ENCODE measurements around the gene GIMAP7. TPM values are rescaled to one million over a fixed set of nuclear protein-coding genes. Genes with fewer than 3 reads are reported as not detected.

Gene GIMAP7
- total and polyA plus RNA-seq, 2 donors (not counting 1 experiment from before 2014, with no cell fraction given): 0.16 to 0.30 TPM

DNA sequence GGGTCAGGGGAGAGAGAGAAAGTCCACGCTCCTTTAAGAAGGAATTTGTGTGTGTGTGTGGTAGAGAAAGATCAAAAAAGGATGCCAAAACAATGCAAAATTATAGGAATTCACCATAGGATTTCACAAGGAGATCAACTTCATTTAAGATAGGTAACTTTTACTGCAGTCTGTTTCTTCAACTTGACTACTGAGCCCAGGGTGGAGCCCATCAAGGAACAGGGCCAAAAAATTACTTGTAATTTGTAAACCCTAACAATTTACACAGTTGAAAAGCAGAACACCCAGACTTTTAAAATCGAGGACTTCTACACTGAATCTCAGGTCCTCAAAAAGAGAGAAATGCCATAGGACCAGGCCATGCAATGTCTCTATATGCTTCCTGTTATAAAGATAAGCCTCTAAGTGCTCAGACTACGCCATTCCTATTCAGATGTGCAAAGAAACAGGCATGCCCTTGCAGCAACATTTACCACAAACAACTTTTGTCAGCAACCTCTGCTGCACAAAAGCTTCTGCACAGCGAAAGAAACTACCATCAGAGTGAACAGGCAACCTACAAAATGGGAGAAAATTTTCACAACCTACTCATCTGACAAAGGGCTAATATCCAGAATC lies 42.0 kb downstream of the GIMAP7 start:
- H3K4me1 Mint-ChIP-seq: no peaks in the 10 kb centered on the region
- no peak overlapping the region for H3K27ac ChIP-seq (ENCODE audit: low read length in 2 of 2)
- no peak overlapping the region for H3K9ac ChIP-seq (ENCODE audit: low read length)
- TF ChIP-seq, protein P1, sequence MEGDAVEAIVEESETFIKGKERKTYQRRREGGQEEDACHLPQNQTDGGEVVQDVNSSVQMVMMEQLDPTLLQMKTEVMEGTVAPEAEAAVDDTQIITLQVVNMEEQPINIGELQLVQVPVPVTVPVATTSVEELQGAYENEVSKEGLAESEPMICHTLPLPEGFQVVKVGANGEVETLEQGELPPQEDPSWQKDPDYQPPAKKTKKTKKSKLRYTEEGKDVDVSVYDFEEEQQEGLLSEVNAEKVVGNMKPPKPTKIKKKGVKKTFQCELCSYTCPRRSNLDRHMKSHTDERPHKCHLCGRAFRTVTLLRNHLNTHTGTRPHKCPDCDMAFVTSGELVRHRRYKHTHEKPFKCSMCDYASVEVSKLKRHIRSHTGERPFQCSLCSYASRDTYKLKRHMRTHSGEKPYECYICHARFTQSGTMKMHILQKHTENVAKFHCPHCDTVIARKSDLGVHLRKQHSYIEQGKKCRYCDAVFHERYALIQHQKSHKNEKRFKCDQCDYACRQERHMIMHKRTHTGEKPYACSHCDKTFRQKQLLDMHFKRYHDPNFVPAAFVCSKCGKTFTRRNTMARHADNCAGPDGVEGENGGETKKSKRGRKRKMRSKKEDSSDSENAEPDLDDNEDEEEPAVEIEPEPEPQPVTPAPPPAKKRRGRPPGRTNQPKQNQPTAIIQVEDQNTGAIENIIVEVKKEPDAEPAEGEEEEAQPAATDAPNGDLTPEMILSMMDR (IDR thresholded peaks at IDR 0.05): no peak
- TF ChIP-seq EZH2 (IDR thresholded peaks at IDR 0.05; ENCODE audit: borderline replicate concordance, insufficient read depth, low read depth, low read length, poor library complexity, severe bottlenecking): no peak
- no peak overlapping the region for H3K4me3 Mint-ChIP-seq
- no peaks in the 10 kb centered on the region for H3K4me1 ChIP-seq (ENCODE audit: control insufficient read depth in 2 of 2, insufficient read depth in 2 of 2, low read length in 2 of 2)
- ChIA-PET POLR2A (no interaction called here), CTCF (no interaction called here)
- H3K36me3 ChIP-seq (replicated peaks in 1 of 2; ENCODE audit: control extremely low read depth in 1 of 2, control insufficient read depth in 1 of 2, extremely low read depth in 1 of 2, insufficient read depth in 2 of 2, low read length in 1 of 2): no peaks in the 10 kb centered on the region
- peaks cover 2 to 14% (median 14%) of the 10 kb centered on the region in 3 donors for H3K9me3 ChIP-seq (ENCODE audit: control extremely low read depth in 1 of 3, control insufficient read depth in 2 of 3, insufficient read depth in 1 of 3, low read length in 2 of 3)
- peaks cover 20% of the 10 kb centered on the region for H3K9me3 Mint-ChIP-seq (ENCODE audit: insufficient read depth)
- H3K27me3 Mint-ChIP-seq: peaks cover 10% of the 10 kb centered on the region
- WGBS (ENCODE audit: insufficient coverage): 21% methylated on average over 2 of the region's 4 CpGs
- DNase-seq (no peak), ATAC-seq (ENCODE audit: low read depth) (no peak)
- no peak overlapping the region for H3K27ac Mint-ChIP-seq
- no peak overlapping the region for H2AFZ ChIP-seq (ENCODE audit: insufficient read depth, low read depth, low read length, poor library complexity, severe bottlenecking)
- intact Hi-C loops (cut with micrococcal nuclease): no loop called here
- no peak overlapping the region for H3K4me3 ChIP-seq (ENCODE audit: control extremely low read depth in 1 of 5, extremely low read depth in 1 of 5, insufficient read depth in 1 of 5, low read depth in 2 of 5, low read length in 4 of 5)
- no peaks in the 10 kb centered on the region for H3K79me2 ChIP-seq (ENCODE audit: control insufficient read depth, insufficient read depth, low read length)
- H3K27me3 ChIP-seq (replicated peaks in 1 of 4; ENCODE audit: control extremely low read depth in 1 of 4, control insufficient read depth in 3 of 4, insufficient read depth in 4 of 4, low read length in 3 of 4): no peaks in the 10 kb centered on the region
- no peak overlapping the region for H3K4me2 ChIP-seq (replicated peaks; ENCODE audit: low read depth, low read length, poor library complexity, severe bottlenecking)
- no peaks in the 10 kb centered on the region for H4K20me1 ChIP-seq (ENCODE audit: control insufficient read depth, insufficient read depth, low read length, poor library complexity, severe bottlenecking)

DNA sequence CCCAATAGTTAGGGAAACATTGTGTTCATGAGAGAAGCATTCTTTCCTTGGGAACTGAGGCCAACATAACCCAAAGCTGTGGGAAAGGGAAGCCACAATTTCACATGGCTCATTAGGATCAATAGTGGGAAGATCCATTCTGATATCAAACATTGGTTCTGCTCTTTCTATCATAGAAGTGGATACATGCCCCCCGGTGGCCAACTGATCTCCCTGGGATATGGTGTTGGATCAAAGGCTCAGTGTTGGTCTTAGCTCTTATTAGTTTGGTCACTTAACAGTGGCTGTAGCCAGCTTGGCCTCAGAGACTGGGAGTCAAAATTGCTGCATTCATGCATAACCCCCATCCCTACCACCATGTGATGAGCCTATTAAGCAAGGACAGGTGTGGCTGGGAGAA lies 45.8 kb downstream of the GIMAP7 start:
- peaks cover 3 to 14% (median 13%) of the 10 kb centered on the region in 3 donors for H3K9me3 ChIP-seq (ENCODE audit: control extremely low read depth in 1 of 3, control insufficient read depth in 2 of 3, insufficient read depth in 1 of 3, low read length in 2 of 3)
- H3K27ac ChIP-seq (ENCODE audit: low read length in 2 of 2): no peak overlapping the region
- H3K4me2 ChIP-seq (replicated peaks; ENCODE audit: low read depth, low read length, poor library complexity, severe bottlenecking): no peak overlapping the region
- Mint-ChIP-seq H3K4me3 (no peak overlapping the region), H3K27ac (no peak overlapping the region), H3K27me3 (peaks cover 11% of the 10 kb centered on the region), H3K9me3 (ENCODE audit: insufficient read depth) (peaks cover 24% of the 10 kb centered on the region), H3K4me1 (no peaks in the 10 kb centered on the region)
- no peaks in the 10 kb centered on the region for H3K79me2 ChIP-seq (ENCODE audit: control insufficient read depth, insufficient read depth, low read length)
- POLR2A ChIA-PET: no interaction called here
- TF ChIP-seq, protein P1 (IDR thresholded peaks at IDR 0.05): no peak
- no peak for TF ChIP-seq EZH2 (IDR thresholded peaks at IDR 0.05; ENCODE audit: borderline replicate concordance, insufficient read depth, low read depth, low read length, poor library complexity, severe bottlenecking)
- H3K4me3 ChIP-seq (ENCODE audit: control extremely low read depth in 1 of 5, extremely low read depth in 1 of 5, insufficient read depth in 1 of 5, low read depth in 2 of 5, low read length in 4 of 5): no peak overlapping the region
- no peaks in the 10 kb centered on the region for H3K27me3 ChIP-seq (replicated peaks in 1 of 4; ENCODE audit: control extremely low read depth in 1 of 4, control insufficient read depth in 3 of 4, insufficient read depth in 4 of 4, low read length in 3 of 4)
- ATAC-seq (ENCODE audit: low read depth) (no peak), DNase-seq (no peak)
- no peaks in the 10 kb centered on the region for H3K36me3 ChIP-seq (replicated peaks in 1 of 2; ENCODE audit: control extremely low read depth in 1 of 2, control insufficient read depth in 1 of 2, extremely low read depth in 1 of 2, insufficient read depth in 2 of 2, low read length in 1 of 2)
- WGBS (ENCODE audit: insufficient coverage): no CpG with 5 or more reads among the region's 1 CpG
- intact Hi-C loops (cut with micrococcal nuclease): no loop called here
- no peaks in the 10 kb centered on the region for H4K20me1 ChIP-seq (ENCODE audit: control insufficient read depth, insufficient read depth, low read length, poor library complexity, severe bottlenecking)
- no peak overlapping the region for H3K9ac ChIP-seq (ENCODE audit: low read length)
- CTCF ChIA-PET: no interaction called here
- H2AFZ ChIP-seq (ENCODE audit: insufficient read depth, low read depth, low read length, poor library complexity, severe bottlenecking): no peak overlapping the region
- H3K4me1 ChIP-seq (ENCODE audit: control insufficient read depth in 2 of 2, insufficient read depth in 2 of 2, low read length in 2 of 2): no peaks in the 10 kb centered on the region
